Fibroblast of peridontal ligament (primary cell): ENCODE data around the gene AP2A2.

Source experiments
- DNase-seq: peaks from one replicate; pipeline ENCODE4 v3.0.0-alpha.2; 2010; ENCODE audit errors: extremely low read depth

Gene AP2A2

GRCh38 chr11:1015064-1015463 lies 89.4 kb downstream of the AP2A2 start:
- no peak for DNase-seq

GRCh38 chr11:1015826-1016545 lies 90.3 kb downstream of the AP2A2 start:
- no peak for DNase-seq

GRCh38 chr11:1016610-1017126 lies 91.0 kb downstream of the AP2A2 start:
- peak; percentile 1 for DNase-seq

GRCh38 chr11:1017269-1018005 lies 91.8 kb downstream of the AP2A2 start:
- peak; percentile 2 for DNase-seq

GRCh38 chr11:1018091-1018490 lies 92.4 kb downstream of the AP2A2 start:
- DNase-seq: no peak

- DNase-seq: no peak
Observed at GRCh38 chr11:1019321-1019910, 93.7 kb downstream of the AP2A2 start.

- DNase-seq: no peak
Observed at GRCh38 chr11:1020211-1020905, 94.7 kb downstream of the AP2A2 start.

- no peak for DNase-seq
Observed at GRCh38 chr11:1022411-1022810, 96.7 kb downstream of the AP2A2 start.

GRCh38 chr11:1022908-1023810 lies 97.5 kb downstream of the AP2A2 start:
- DNase-seq: no peak

GRCh38 chr11:1023811-1024596 lies 98.3 kb downstream of the AP2A2 start:
- DNase-seq: no peak

- no peak for DNase-seq
Observed at GRCh38 chr11:1024597-1025409, 99.1 kb downstream of the AP2A2 start.

- no peak for DNase-seq
Observed at GRCh38 chr11:1025410-1026162, 99.9 kb downstream of the AP2A2 start.

GRCh38 chr11:1026163-1026450 lies 100.4 kb downstream of the AP2A2 start:
- no peak for DNase-seq

GRCh38 chr11:1026641-1027482 lies 101.2 kb downstream of the AP2A2 start:
- DNase-seq: no peak

- DNase-seq: no peak
Observed at GRCh38 chr11:1027483-1028290, 102.0 kb downstream of the AP2A2 start.

GRCh38 chr11:1028291-1028540 lies 102.5 kb downstream of the AP2A2 start:
- DNase-seq: no peak

GRCh38 chr11:1028616-1029015 lies 102.9 kb downstream of the AP2A2 start:
- DNase-seq: no peak
